Cortex of kidney (tissue), 1 donor: ENCODE results near the gene IFNW1.
"Not testable (repeated sequence)": the region's sequence is repeated elsewhere in the genome, so short reads cannot be mapped to it uniquely, and the experiment has no call there.

ENCODE experiments used
- DNase-seq: peaks from one replicate; lab custom pipeline; 2025; lab: John Stamatoyannopoulos, UW

IFNW1 gene

GRCh38 chr9:21141427-21141882, at the start of gene IFNW1:
Gene IFNW1, minus strand, starts transcription at chr9:21141832. Its CDS starts 262 bp downstream, at chr9:21141570.
- DNase-seq = no peak

GRCh38 chr9:21187487-21187886, 45.9 kb upstream of the IFNW1 start, which contains the start of gene IFNA4:
Gene IFNA4, minus strand, starts transcription at chr9:21187587. Its CDS starts 56 bp downstream, at chr9:21187531.
- not testable (repeated sequence) for DNase-seq

- DNase-seq = not testable (repeated sequence)
Measured at GRCh38 chr9:21182810-21183736, 41.4 kb upstream of the IFNW1 start.

- no peak for DNase-seq
Measured at GRCh38 chr9:21174671-21175070, 33.0 kb upstream of the IFNW1 start.

- no peak for DNase-seq
Measured at GRCh38 chr9:21172156-21172555, 30.5 kb upstream of the IFNW1 start.

GRCh38 chr9:21171351-21171750, 29.7 kb upstream of the IFNW1 start:
- DNase-seq = no peak

GRCh38 chr9:21166560-21166959, 24.9 kb upstream of the IFNW1 start, which contains the start of gene IFNA21:
Gene IFNA21, minus strand, starts transcription at chr9:21166660. Its CDS starts 48 bp downstream, at chr9:21166612.
- DNase-seq = not testable (repeated sequence)

- DNase-seq = no peak
Measured at GRCh38 chr9:21165516-21165915, 23.9 kb upstream of the IFNW1 start.

GRCh38 chr9:21160178-21160577, 18.5 kb upstream of the IFNW1 start:
- DNase-seq = no peak

- no peak for DNase-seq
Measured at GRCh38 chr9:21155501-21155900, 13.9 kb upstream of the IFNW1 start.

GRCh38 chr9:21154018-21154608, 12.5 kb upstream of the IFNW1 start:
- no peak for DNase-seq

- no peak for DNase-seq
Measured at GRCh38 chr9:21153336-21154017, 11.8 kb upstream of the IFNW1 start.

GRCh38 chr9:21144603-21145002, 3.0 kb upstream of the IFNW1 start:
- DNase-seq = no peak

- DNase-seq = no peak
Measured at GRCh38 chr9:21137020-21137419, 4.6 kb downstream of the IFNW1 start.

- no peak for DNase-seq
Measured at GRCh38 chr9:21135736-21136135, 5.9 kb downstream of the IFNW1 start.

- not testable (repeated sequence) for DNase-seq
Measured at GRCh38 chr9:21128186-21128585, 13.4 kb downstream of the IFNW1 start.

GRCh38 chr9:21121595-21122251, 19.9 kb downstream of the IFNW1 start:
- DNase-seq = no peak

GRCh38 chr9:21121079-21121478, 20.6 kb downstream of the IFNW1 start:
- DNase-seq = no peak

- DNase-seq = no peak
Measured at GRCh38 chr9:21119093-21119770, 22.4 kb downstream of the IFNW1 start.

- no peak for DNase-seq
Measured at GRCh38 chr9:21114311-21114710, 27.3 kb downstream of the IFNW1 start.
